ENCODE results near the gene MAP2K2.

The MAP2K2 gene

DNA sequence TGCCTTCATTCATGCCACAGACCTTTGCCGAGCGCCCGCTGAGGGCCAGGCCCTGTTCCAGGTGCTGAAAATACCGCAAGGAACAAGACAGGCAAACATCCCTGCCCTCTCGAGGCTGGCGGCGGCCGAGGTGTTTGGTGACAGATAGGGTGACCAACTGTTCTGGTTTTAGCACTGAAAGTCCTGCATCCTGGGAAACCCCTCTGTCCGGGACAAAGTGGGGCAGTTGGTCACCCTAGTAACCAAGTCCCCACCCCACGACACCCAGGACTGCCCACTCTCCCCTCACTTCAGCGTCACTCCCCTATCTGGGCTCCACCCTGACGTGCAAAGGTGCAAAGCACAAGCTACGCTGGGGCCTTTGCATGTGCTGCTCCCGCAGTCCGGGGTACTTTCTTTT is 74.5 kb downstream of the MAP2K2 start:
- no peak overlapping the region for H3K4me3 ChIP-seq (ENCODE audit: low read depth, low read length)
- TF ChIP-seq, protein P1, sequence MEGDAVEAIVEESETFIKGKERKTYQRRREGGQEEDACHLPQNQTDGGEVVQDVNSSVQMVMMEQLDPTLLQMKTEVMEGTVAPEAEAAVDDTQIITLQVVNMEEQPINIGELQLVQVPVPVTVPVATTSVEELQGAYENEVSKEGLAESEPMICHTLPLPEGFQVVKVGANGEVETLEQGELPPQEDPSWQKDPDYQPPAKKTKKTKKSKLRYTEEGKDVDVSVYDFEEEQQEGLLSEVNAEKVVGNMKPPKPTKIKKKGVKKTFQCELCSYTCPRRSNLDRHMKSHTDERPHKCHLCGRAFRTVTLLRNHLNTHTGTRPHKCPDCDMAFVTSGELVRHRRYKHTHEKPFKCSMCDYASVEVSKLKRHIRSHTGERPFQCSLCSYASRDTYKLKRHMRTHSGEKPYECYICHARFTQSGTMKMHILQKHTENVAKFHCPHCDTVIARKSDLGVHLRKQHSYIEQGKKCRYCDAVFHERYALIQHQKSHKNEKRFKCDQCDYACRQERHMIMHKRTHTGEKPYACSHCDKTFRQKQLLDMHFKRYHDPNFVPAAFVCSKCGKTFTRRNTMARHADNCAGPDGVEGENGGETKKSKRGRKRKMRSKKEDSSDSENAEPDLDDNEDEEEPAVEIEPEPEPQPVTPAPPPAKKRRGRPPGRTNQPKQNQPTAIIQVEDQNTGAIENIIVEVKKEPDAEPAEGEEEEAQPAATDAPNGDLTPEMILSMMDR (IDR thresholded peaks at IDR 0.05; ENCODE audit: low read depth, low read length, missing control alignments): no peak
- no peaks in the 10 kb centered on the region for H3K27me3 ChIP-seq (replicated peaks)
- no peak overlapping the region for H3K27ac ChIP-seq
- no peak for DNase-seq
- H3K36me3 ChIP-seq (replicated peaks): peaks cover 47% of the 10 kb centered on the region
- in situ Hi-C loops (cut with HindIII; ENCODE audit: low pct_ligation_motif_present, low sequenced_read_pairs): no loop called here

DNA sequence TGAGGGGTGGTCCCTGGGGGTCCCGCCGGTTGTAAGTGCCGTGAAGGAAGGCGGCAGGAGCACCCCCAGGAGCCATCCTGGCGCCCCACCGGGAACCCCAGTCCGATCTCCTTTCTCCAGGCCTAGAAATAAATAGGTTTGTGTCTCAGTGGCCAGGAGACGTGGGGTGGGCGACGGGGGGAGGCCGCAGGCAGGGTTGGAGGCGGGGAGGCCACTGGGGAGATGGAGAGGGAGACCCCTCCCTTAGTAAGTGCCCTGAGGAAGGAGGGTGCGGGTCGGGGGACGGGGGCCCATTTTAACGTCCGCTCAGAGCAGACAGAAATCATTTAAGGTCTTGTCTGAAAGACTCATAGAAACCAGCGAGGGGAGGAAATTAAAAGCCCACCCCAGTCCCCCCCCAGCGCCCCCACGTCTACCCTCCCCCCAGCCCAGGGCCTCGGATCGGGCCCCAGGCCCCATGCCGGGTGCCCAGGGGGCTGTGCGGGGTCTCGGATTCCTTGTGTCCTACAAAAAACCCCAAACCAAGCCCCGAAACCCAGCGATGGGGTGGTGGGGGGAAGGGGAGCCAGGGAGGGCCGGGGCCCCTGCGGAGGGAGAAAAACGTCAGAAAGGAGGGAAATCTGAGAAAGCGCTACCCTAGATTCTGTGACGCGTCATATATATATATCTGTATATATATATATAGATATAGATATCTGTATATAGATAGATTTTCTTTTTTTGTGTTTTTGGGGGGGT is 76.8 kb downstream of the MAP2K2 start:
- DNase-seq: no peak
- Histone ChIP-seq H3K4me3 (ENCODE audit: low read depth, low read length) (no peak overlapping the region), H3K36me3 (replicated peaks) (peaks cover 29% of the 10 kb centered on the region), H3K27me3 (replicated peaks) (no peaks in the 10 kb centered on the region), H3K27ac (no peak overlapping the region)
- TF ChIP-seq, protein P1 (IDR thresholded peaks at IDR 0.05; ENCODE audit: low read depth, low read length, missing control alignments): no peak
- in situ Hi-C loops (cut with HindIII; ENCODE audit: low pct_ligation_motif_present, low sequenced_read_pairs): no loop called here

DNA sequence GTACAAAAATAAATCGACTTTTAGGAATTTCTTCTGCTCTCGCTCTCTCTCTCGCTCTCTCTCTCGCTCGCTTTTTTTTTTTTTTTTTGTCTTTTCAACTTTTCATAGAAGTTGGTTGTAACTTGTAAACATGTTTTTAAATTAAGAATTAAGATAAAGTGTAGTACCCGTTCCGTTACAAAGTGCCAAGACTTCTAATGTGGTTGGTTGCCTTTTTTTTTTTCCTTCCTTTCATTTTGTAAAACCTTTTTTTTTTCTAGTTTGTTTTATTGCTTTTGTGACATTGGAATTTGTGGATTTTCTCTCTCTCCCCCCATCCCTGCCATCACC is 77.6 kb downstream of the MAP2K2 start:
- Histone ChIP-seq H3K27ac (no peak overlapping the region), H3K4me3 (ENCODE audit: low read depth, low read length) (no peak overlapping the region), H3K36me3 (replicated peaks) (peaks cover 32% of the 10 kb centered on the region), H3K27me3 (replicated peaks) (no peaks in the 10 kb centered on the region)
- DNase-seq: no peak
- in situ Hi-C loops (cut with HindIII; ENCODE audit: low pct_ligation_motif_present, low sequenced_read_pairs): no loop called here
- TF ChIP-seq, protein P1 (IDR thresholded peaks at IDR 0.05; ENCODE audit: low read depth, low read length, missing control alignments): no peak

DNA sequence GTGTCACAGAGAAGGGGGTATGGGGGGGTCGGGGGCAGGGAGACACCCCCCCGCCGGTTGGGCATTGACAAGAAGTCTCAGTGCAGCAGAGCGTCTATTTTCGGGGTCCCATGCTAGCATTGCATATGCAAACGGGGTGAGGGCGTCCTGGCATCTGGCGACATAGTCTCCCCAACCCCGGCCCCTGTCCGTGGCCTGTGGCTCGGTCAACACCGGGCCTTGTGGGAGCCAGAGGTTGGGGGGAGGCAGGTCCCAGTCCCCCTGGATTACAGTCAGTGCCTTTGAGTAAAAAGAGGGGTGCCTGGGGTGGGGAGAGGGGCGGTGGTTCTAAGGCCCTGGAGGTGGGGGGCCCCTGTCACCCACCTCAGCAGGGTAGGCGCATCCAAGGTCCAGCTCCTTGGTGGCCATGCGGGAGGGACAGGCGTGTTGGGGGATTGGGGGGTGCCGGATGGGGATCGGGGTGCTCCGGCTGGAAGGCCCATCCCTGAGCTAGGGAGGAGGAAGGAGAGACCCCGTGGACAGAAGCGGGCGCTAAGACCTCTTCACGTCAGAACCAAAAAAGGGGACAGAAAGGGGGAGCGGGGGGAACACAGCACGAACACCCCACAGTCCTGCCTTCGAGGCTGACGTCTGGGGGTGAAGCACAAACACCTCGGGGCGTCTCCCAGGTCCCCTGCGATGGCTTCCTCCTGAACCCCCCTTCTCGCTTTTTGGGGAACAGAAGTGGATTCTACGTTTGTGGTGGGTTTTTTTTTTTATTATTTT is 78.1 kb downstream of the MAP2K2 start:
- no peak for DNase-seq
- in situ Hi-C loops (cut with HindIII; ENCODE audit: low pct_ligation_motif_present, low sequenced_read_pairs): no loop called here
- no peak overlapping the region for H3K4me3 ChIP-seq (ENCODE audit: low read depth, low read length)
- no peaks in the 10 kb centered on the region for H3K27me3 ChIP-seq (replicated peaks)
- TF ChIP-seq, protein P1 (IDR thresholded peaks at IDR 0.05; ENCODE audit: low read depth, low read length, missing control alignments): no peak
- no peak overlapping the region for H3K27ac ChIP-seq
- peaks cover 31% of the 10 kb centered on the region for H3K36me3 ChIP-seq (replicated peaks)

DNA sequence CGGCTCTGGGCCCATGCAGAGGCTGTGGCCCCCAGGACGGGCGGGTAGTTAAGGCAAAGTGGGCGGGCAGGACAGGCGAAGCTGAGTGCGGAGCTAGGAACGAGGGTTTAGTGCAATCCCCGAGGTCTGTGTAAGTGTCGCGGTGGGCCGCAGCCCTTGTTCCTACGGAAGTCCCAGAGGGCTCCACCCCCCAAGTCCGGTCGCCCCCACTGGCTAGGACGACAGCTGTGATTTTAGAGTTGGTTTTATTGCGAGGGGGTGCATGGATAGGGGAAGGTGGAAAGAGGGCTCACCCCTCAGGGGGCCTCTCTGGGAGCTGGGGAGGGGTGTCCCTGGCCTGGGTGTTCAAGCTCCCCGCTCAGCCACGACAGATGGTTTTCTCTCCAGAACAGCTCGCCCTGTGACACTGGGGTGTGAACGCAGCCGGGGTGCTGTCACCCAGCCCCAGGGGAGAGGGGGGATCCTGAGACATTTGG is 78.9 kb downstream of the MAP2K2 start:
- in situ Hi-C loops (cut with HindIII; ENCODE audit: low pct_ligation_motif_present, low sequenced_read_pairs): no loop called here
- no peak overlapping the region for H3K27ac ChIP-seq

More for the DNA sequence above, 78.9 kb downstream of the MAP2K2 start:
- DNase-seq: no peak
- TF ChIP-seq, protein P1 (IDR thresholded peaks at IDR 0.05; ENCODE audit: low read depth, low read length, missing control alignments): no peak
- Histone ChIP-seq H3K36me3 (replicated peaks) (peaks cover 32% of the 10 kb centered on the region), H3K27me3 (replicated peaks) (no peaks in the 10 kb centered on the region), H3K4me3 (ENCODE audit: low read depth, low read length) (no peak overlapping the region)
